Stimulated activated CD8-positive, alpha-beta memory T cell treated with anti-CD3 and anti-CD28 coated beads, Interleukin-15, amount 100 ng/mL, for 4 hours (primary cell): ENCODE measurements around the gene CPXM2.

ENCODE experiments used
- DNase-seq, 2 donors: peaks; one replicate each; pipeline ENCODE4 v3.0.0-alpha.2; 2020; ENCODE audit warnings: low read depth in 2 of 2

The CPXM2 gene

GRCh38 chr10:123904834-123905409, 13.3 kb upstream of the CPXM2 start:
- DNase-seq, result no peak

GRCh38 chr10:123903621-123904020, 12.0 kb upstream of the CPXM2 start:
- DNase-seq, result no peak

- DNase-seq, result no peak
Measured at GRCh38 chr10:123901621-123902020, 10.0 kb upstream of the CPXM2 start.

- no peak for DNase-seq
Measured at GRCh38 chr10:123897146-123897545, 5.5 kb upstream of the CPXM2 start.

GRCh38 chr10:123896246-123896927, 4.8 kb upstream of the CPXM2 start:
- DNase-seq, result no peak

GRCh38 chr10:123893651-123894050, 2.0 kb upstream of the CPXM2 start:
- no peak for DNase-seq

- DNase-seq, result no peak
Measured at GRCh38 chr10:123890756-123891143, 857 bp downstream of the CPXM2 start.

- no peak for DNase-seq
Measured at GRCh38 chr10:123890226-123890625, 1.4 kb downstream of the CPXM2 start.

GRCh38 chr10:123889821-123890220, 1.8 kb downstream of the CPXM2 start:
- no peak for DNase-seq

GRCh38 chr10:123888751-123889150, 2.9 kb downstream of the CPXM2 start:
- no peak for DNase-seq

- DNase-seq, result no peak
Measured at GRCh38 chr10:123888256-123888655, 3.4 kb downstream of the CPXM2 start.

- no peak for DNase-seq
Measured at GRCh38 chr10:123886292-123886691, 5.3 kb downstream of the CPXM2 start.

- DNase-seq, result no peak
Measured at GRCh38 chr10:123885406-123886170, 6.0 kb downstream of the CPXM2 start.

GRCh38 chr10:123884907-123885381, 6.7 kb downstream of the CPXM2 start:
- DNase-seq, result no peak

GRCh38 chr10:123884351-123884906, 7.2 kb downstream of the CPXM2 start:
- no peak for DNase-seq

GRCh38 chr10:123883673-123884320, 7.8 kb downstream of the CPXM2 start:
- no peak for DNase-seq

GRCh38 chr10:123882681-123883445, 8.7 kb downstream of the CPXM2 start:
- no peak for DNase-seq

GRCh38 chr10:123882177-123882576, 9.4 kb downstream of the CPXM2 start:
- no peak for DNase-seq

- DNase-seq, result no peak
Measured at GRCh38 chr10:123879606-123880257, 11.9 kb downstream of the CPXM2 start.

GRCh38 chr10:123878666-123879303, 12.8 kb downstream of the CPXM2 start:
- no peak for DNase-seq
